Stimulated activated CD8-positive, alpha-beta memory T cell treated with anti-CD3 and anti-CD28 coated beads, Interleukin-4, amount 100 ng/mL, for 48 hours (primary cell): ENCODE data around the gene RGS6.
A peak's percentile ranks its signal among the peaks of the same experiment; 100 is the strongest.

Experiments
- DNase-seq: peaks from one replicate; pipeline ENCODE4 v3.0.0-alpha.2; 2020

The RGS6 gene

GRCh38 chr14:72332871-72333270 is 400.6 kb downstream of the RGS6 start:
- no peak for DNase-seq

GRCh38 chr14:72333357-72333756 is 401.1 kb downstream of the RGS6 start:
- no peak for DNase-seq

- DNase-seq = no peak
These were observed 404.2 kb downstream of the RGS6 start for GRCh38 chr14:72336311-72336980.

- DNase-seq = no peak
These were observed 409.0 kb downstream of the RGS6 start for GRCh38 chr14:72341237-72341636.

GRCh38 chr14:72341686-72342085 is 409.5 kb downstream of the RGS6 start:
- no peak for DNase-seq

GRCh38 chr14:72347118-72347517 is 414.9 kb downstream of the RGS6 start:
- DNase-seq = no peak

GRCh38 chr14:72350215-72350614 is 418.0 kb downstream of the RGS6 start:
- DNase-seq = no peak

GRCh38 chr14:72352012-72352411 is 419.8 kb downstream of the RGS6 start:
- DNase-seq = no peak

- no peak for DNase-seq
These were observed 434.4 kb downstream of the RGS6 start for GRCh38 chr14:72366619-72367018.

- DNase-seq = no peak
These were observed 436.9 kb downstream of the RGS6 start for GRCh38 chr14:72369106-72369505.

- DNase-seq = no peak
These were observed 444.8 kb downstream of the RGS6 start for GRCh38 chr14:72377016-72377415.

- no peak for DNase-seq
These were observed 448.2 kb downstream of the RGS6 start for GRCh38 chr14:72380456-72380855.

- DNase-seq = no peak
These were observed 451.6 kb downstream of the RGS6 start for GRCh38 chr14:72383865-72384264.

GRCh38 chr14:72387726-72388125 is 455.5 kb downstream of the RGS6 start:
- DNase-seq = no peak

- no peak for DNase-seq
These were observed 457.0 kb downstream of the RGS6 start for GRCh38 chr14:72389200-72389599.

GRCh38 chr14:72401101-72401625 is 468.9 kb downstream of the RGS6 start:
- no peak for DNase-seq

GRCh38 chr14:72401632-72402376 is 469.6 kb downstream of the RGS6 start:
- peak; percentile 31 for DNase-seq

- DNase-seq = no peak
These were observed 470.1 kb downstream of the RGS6 start for GRCh38 chr14:72402377-72402772.

GRCh38 chr14:72404106-72404774 is 472.0 kb downstream of the RGS6 start:
- no peak for DNase-seq

- no peak for DNase-seq
These were observed 472.8 kb downstream of the RGS6 start for GRCh38 chr14:72404998-72405397.

GRCh38 chr14:72408020-72408419 is 475.8 kb downstream of the RGS6 start:
- no peak for DNase-seq

- no peak for DNase-seq
These were observed 476.8 kb downstream of the RGS6 start for GRCh38 chr14:72409047-72409446.

GRCh38 chr14:72416081-72416849 is 484.0 kb downstream of the RGS6 start:
- no peak for DNase-seq
